Effector memory CD4-positive, alpha-beta T cell (primary cell): ENCODE data around the gene PPP2R5B.

ENCODE experiments used
- DNase-seq, 3 donors: peaks; one replicate each; pipeline ENCODE4 v3.0.0-alpha.2; 2020
- H3K27ac ChIP-seq: 2 replicates; pipeline ENCODE4 v1.7.0; 2013; ENCODE audit warnings: mild to moderate bottlenecking, low read length, moderate library complexity; ENCODE audit not compliant: insufficient read depth, poor library complexity, severe bottlenecking
- H3K27me3 ChIP-seq: replicated peaks from 2 replicates; pipeline ENCODE4 v1.7.0; 2013; ENCODE audit warnings: mild to moderate bottlenecking, low read length; ENCODE audit not compliant: insufficient read depth, control insufficient read depth, poor library complexity, severe bottlenecking
- H3K36me3 ChIP-seq: 2 replicates; pipeline ENCODE4 v1.7.0; 2013; ENCODE audit warnings: mild to moderate bottlenecking, low read length, moderate library complexity; ENCODE audit not compliant: control insufficient read depth, insufficient read depth
- H3K4me1 ChIP-seq: 2 replicates; pipeline ENCODE4 v1.7.0; 2013; ENCODE audit warnings: low read length, mild to moderate bottlenecking; ENCODE audit not compliant: control insufficient read depth, insufficient read depth, poor library complexity, severe bottlenecking
- H3K4me3 ChIP-seq: 2 replicates; pipeline ENCODE4 v1.7.0; 2013; ENCODE audit warnings: low read length, low read depth, mild to moderate bottlenecking; ENCODE audit not compliant: insufficient read depth, poor library complexity, severe bottlenecking
- H3K9me3 ChIP-seq: 2 replicates; pipeline ENCODE4 v1.7.0; 2013; ENCODE audit warnings: mild to moderate bottlenecking, low read length, moderate library complexity; ENCODE audit not compliant: control insufficient read depth
- total RNA-seq, 3 donors: gene quantifications; one replicate each; lab custom pipeline; 2026; lab: John Stamatoyannopoulos, UW

Gene PPP2R5B
- total RNA-seq = 24.3 to 50.7 (median 29.0) reads per million in 3 donors

- Histone ChIP-seq H3K9me3 (no peaks in the 10 kb centered on the region), H3K27me3 (no peaks in the 10 kb centered on the region), H3K4me3 (peak within 1 kb of the TSS; percentile 90), H3K36me3 (peaks cover 4% of the 10 kb centered on the region), H3K27ac (peak within 1 kb of the TSS; percentile 85), H3K4me1 (peaks cover 16% of the 10 kb centered on the region)
- peak; percentile 76 to 85 (median 85) for DNase-seq
Measured at GRCh38 chr11:64923944-64924909, at the start of gene PPP2R5B. Gene PPP2R5B (plus strand): TSS chr11:64924689. CDS start chr11:64925735, 1,046 bp downstream.

- H3K4me3 ChIP-seq = peak overlapping the region; percentile 95
Measured at GRCh38 chr11:64875369-64876228, 48.9 kb upstream of the PPP2R5B start.

GRCh38 chr11:64876229-64876750, 48.2 kb upstream of the PPP2R5B start:
- no peak for DNase-seq
- Histone ChIP-seq H3K36me3 (peaks cover 24% of the 10 kb centered on the region), H3K27ac (peak overlapping the region; percentile 85), H3K4me1 (peaks cover 62% of the 10 kb centered on the region), H3K4me3 (peak overlapping the region; percentile 95), H3K27me3 (no peaks in the 10 kb centered on the region), H3K9me3 (no peaks in the 10 kb centered on the region)

More at GRCh38 chr11:64875369-64876228, 48.9 kb upstream of the PPP2R5B start:
- no peak for DNase-seq
- peaks cover 31% of the 10 kb centered on the region for H3K36me3 ChIP-seq
- H3K9me3 ChIP-seq = no peaks in the 10 kb centered on the region
- peaks cover 66% of the 10 kb centered on the region for H3K4me1 ChIP-seq
- no peaks in the 10 kb centered on the region for H3K27me3 ChIP-seq
- H3K27ac ChIP-seq = peak overlapping the region; percentile 85

GRCh38 chr11:64876835-64877341, 47.6 kb upstream of the PPP2R5B start:
- H3K4me1 ChIP-seq = peaks cover 56% of the 10 kb centered on the region

GRCh38 chr11:64877390-64878222, 46.9 kb upstream of the PPP2R5B start:
- peaks cover 12% of the 10 kb centered on the region for H3K36me3 ChIP-seq
- peak overlapping the region; percentile 95 for H3K4me3 ChIP-seq
- H3K4me1 ChIP-seq = peaks cover 51% of the 10 kb centered on the region
- DNase-seq = no peak
- H3K27me3 ChIP-seq = no peaks in the 10 kb centered on the region
- peak overlapping the region; percentile 85 for H3K27ac ChIP-seq
- H3K9me3 ChIP-seq = no peaks in the 10 kb centered on the region

More at GRCh38 chr11:64876835-64877341, 47.6 kb upstream of the PPP2R5B start:
- Histone ChIP-seq H3K27me3 (no peaks in the 10 kb centered on the region), H3K36me3 (peaks cover 18% of the 10 kb centered on the region), H3K9me3 (no peaks in the 10 kb centered on the region), H3K27ac (peak overlapping the region; percentile 85), H3K4me3 (peak overlapping the region; percentile 95)
- DNase-seq = no peak

GRCh38 chr11:64878223-64878493, 46.3 kb upstream of the PPP2R5B start:
- DNase-seq = no peak
- Histone ChIP-seq H3K4me3 (peak overlapping the region; percentile 95), H3K27ac (peak overlapping the region; percentile 85), H3K9me3 (no peaks in the 10 kb centered on the region), H3K36me3 (peaks cover 9% of the 10 kb centered on the region), H3K27me3 (no peaks in the 10 kb centered on the region), H3K4me1 (peaks cover 45% of the 10 kb centered on the region)

GRCh38 chr11:64878494-64879243, 45.8 kb upstream of the PPP2R5B start, which contains the start of gene EHD1:
Gene EHD1 (minus strand): TSS chr11:64878621. CDS start chr11:64878464, 157 bp downstream.
- peak; percentile 99 to 100 (median 100) for DNase-seq
- Histone ChIP-seq H3K4me3 (peak within 1 kb of the TSS; percentile 95), H3K4me1 (peaks cover 42% of the 10 kb centered on the region), H3K9me3 (no peaks in the 10 kb centered on the region), H3K27me3 (no peaks in the 10 kb centered on the region), H3K36me3 (peaks cover 6% of the 10 kb centered on the region), H3K27ac (peak within 1 kb of the TSS; percentile 85)

- no peaks in the 10 kb centered on the region for H3K9me3 ChIP-seq
- H3K27ac ChIP-seq = peak overlapping the region; percentile 85
- peaks cover 4% of the 10 kb centered on the region for H3K36me3 ChIP-seq
- no peak for DNase-seq
- H3K4me1 ChIP-seq = peaks cover 42% of the 10 kb centered on the region
- no peaks in the 10 kb centered on the region for H3K27me3 ChIP-seq
- peak overlapping the region; percentile 53 for H3K4me3 ChIP-seq
Measured at GRCh38 chr11:64879244-64879900, 45.1 kb upstream of the PPP2R5B start.
